Stimulated activated naive CD8-positive, alpha-beta T cell treated with anti-CD3 and anti-CD28 coated beads, Interleukin-15, Interleukin-2, amounts not matched to agents 100 U/mL and 50 U/mL, for 24 hours (primary cell): Measurements from ENCODE around the gene AK8.
"Not testable (repeated sequence)": the region's sequence is repeated elsewhere in the genome, so short reads cannot be mapped to it uniquely, and the experiment has no call there.

Source experiments
- ATAC-seq: fragments of 150-1000 bp; cut with Tn5 transposase; one replicate; pipeline ENCODE4 v1.10.0; 2021
- DNase-seq: peaks from one replicate; pipeline ENCODE4 v3.0.0; 2021

The AK8 gene

DNA sequence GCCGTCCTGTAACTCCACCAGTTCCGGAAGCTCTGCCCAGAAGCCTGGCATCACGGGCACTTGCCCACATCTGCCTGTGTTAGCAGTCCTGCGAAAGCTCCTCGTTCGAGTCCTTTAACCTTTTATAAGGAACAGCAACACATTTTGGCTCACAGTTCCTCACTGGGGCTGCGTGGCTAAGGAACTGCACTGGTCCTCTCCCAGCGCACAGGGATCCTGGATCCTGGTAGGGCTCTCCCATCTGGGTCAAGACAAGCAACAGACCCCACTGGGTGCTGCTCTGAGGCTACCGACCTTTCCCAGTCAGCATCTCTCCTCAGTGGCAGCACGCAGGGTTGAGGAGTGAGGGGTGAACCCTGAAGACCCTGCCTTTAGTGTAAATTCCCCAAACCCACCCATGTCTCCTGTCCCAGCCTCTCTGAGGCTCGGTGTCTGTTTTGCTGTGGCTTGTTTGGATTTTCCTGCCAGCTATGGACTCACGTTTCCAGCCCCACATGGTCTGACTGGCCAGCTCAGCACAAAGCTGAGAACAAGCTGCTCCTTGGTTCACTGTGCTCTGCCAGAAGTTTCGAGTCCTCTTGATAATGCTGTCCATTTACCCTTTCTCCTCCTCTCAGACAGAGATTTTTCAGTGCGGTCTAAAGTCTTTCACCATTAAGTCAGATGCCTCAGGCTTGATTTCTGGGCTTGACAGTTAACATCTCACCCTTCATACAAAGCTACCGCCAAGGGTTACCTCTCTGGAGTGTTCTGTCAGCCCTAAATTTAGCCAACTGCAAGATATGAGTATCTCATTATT is 80.0 kb downstream of the AK8 start:
- no peak for ATAC-seq
- DNase-seq, result no peak

DNA sequence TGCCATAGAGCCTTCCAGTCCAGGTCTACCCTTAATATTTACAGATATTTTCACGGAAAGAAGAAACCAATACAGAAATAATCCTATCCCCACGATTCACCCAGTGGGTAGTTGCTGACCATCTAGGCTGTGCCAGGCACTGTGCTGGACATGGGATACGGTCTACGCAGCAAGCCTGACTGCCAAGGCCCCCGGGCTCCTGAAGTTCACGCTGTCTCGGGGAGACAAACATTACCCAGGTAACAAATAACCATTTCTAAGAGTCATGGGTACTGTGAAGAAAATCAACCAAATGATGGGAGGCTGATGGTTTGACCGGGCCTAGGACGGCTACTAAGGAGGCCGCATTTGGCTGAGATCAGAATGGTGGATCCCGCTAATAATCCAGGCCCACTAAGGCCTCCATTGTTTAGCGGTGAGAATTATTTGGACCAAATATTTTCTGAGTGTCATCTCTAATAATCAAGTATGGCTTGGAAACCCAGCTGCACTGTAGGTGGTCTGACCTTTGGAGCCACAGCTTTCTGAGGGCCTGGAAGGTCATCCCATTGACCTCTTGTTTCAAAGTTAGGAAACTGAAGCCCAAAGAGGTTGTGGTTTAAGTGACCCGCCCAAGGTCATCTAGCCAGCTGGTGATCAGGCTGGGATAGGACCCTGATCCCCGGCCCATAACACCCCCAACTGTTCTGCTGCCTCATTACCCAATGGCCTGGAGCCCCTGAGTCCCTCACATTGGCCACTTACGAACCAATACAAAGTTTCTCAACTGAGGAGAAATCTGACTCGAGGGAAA is 82.4 kb downstream of the AK8 start:
- DNase-seq (no peak), ATAC-seq (no peak)

DNA sequence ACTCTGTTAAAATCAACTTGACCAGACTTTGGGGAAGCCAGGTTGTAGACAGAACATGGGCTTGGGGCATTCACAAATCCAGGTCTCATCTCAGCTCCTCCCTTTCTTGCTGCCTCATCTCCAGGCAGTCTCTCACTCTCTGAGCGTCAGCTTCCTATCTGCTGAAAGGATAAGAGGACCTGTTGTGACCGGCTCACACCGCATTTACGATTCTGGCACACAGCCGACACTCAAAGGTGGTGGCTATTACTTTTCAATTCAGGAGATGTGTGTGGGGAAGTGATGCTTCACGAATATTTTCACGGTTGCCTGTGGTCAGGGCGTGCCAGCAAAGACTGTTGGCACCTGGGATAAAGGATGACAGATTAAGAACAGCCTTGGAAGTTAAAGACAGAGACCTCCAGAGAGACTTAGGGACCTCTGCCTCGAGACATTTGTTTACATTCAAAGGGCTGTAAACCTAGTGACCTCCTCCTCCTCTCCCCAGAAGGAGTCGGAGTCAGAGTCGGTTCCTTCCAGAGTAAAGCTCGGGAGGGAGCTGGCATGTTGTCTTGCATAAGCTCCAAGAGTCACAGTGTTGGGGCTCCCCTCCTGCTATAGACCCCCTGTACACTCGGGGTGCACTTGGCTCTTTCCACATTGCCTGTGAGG is 83.2 kb downstream of the AK8 start:
- ATAC-seq (no peak), DNase-seq (no peak)

DNA sequence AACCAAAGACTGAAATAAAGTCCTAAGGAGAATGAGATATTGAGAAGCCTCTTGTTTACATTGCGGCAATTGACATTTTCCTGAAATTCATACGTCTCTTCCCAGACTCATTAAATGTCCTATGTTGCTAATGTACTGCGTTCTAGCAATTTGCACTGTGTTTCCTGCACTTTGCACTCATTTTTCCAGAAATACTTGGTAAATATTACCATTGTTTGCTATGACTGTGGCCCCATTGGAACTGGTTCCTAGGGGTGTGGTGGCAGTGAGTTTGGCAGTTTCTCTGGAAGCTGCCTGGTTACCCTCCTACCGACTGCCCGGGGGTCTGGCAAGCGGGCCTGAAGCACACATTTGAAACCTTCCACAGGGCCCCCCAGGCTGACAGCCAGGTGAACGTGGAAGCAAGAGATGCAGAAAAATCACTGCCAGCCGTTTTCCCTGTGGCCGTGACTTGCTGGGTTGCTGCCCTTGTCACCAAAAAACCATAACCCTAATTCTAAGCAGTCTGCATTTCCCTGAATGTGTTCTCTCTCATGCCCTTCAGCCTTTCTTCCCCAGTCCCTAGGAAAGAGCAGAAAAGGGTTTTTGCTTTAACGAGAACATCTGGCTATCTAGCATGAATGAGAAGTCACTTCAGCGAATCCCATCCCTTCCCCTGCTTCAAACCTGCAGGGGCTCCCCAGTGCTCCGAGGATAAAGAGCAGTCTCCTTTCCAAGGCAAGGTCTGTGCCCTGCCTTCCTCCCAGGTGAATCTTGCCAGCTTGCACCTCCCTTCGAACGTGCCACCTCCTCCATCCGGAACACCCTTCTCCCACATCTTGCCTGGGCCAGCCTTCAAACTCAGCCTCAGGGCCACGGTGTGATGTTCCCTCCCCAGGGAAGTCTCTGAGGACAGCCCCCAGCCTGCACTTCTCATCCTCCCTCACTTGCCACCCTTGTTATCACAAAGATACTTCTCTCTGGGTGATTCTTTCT is 84.2 kb downstream of the AK8 start:
- ATAC-seq (no peak), DNase-seq (no peak)

DNA sequence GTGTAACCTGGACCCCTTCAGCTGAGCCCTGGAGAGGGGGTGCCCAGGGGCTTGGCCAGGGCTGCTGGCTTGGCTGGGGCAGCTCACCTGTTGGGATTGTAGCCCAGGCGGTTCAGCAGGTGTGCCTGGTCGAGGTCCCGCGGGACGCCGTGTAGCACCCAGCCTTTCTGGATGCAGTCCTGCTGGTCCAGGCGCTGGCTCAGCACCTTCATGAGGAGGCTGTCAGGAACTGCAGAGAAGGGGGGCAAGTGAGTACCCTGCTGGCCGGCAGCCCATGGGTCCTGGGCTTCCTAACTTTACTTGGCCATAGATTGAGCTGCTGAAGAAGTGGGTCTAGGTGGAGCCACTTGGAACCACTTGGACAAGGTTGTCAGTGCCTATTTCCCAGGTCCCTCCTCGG is 85.5 kb downstream of the AK8 start:
- ATAC-seq, result no peak
- no peak for DNase-seq

DNA sequence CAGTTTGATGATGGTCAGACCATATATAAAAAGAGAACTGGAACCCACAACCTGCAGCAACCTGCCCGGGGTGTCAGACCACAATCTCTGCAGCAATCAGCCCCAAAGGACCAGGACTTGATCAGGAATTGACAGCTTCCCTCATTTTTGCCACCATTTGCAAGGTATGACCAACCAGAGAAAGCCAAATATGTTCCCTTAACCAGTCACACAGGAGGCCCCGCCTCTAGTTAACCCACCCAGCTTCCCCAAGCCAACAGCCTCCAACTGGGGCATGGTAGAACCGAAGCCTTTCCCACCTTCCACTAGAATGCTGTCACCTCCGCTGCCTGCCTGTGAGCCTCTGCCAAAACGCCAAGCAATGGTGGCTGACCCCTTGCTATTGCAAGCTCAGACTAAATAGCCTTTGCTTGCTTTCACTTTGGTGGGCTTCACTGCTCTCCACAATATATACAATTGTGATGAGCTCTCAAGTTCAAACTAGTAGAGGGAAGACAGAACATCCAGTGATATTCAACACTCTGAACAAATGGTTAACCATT is 86.3 kb downstream of the AK8 start:
- no peak for DNase-seq
- ATAC-seq, result no peak

DNA sequence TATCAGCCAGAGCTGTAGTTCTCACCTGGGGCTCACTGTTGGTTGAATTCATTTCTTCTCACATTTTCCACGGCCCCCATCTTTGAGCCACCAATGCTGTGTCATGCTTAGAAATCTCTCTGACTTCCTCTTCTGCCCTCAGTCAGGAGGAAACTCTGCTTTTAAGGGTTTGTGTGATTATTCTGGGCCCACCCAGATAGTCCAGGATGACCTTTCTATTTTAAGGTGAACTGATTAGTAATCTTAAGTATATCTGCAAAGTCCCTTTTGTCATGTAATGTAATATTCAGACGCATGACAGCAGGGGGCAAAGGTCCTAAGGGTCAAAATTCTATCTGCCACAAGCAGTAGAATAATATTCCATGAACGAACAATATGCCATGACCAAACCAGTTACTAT is 88.4 kb downstream of the AK8 start:
- DNase-seq (no peak), ATAC-seq (peak; percentile 65)

DNA sequence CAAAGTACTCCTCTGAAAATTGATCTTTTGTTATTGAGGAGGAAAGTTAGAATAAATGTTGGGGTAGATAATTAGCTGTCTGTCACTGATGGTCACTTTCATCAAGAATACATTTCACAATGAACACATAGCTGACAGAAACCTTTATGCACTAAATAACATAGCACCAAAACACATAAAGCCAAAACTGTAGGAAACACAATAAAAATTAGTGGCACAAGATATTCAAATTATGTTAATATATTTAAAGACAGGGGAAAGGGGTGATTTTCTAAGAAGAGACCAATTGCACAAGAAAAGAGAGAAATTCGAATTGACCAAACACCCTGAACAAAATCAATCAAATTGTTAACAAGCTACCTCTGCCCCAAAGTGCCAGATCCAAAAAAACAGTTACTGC is 89.7 kb downstream of the AK8 start:
- no peak for DNase-seq

DNA sequence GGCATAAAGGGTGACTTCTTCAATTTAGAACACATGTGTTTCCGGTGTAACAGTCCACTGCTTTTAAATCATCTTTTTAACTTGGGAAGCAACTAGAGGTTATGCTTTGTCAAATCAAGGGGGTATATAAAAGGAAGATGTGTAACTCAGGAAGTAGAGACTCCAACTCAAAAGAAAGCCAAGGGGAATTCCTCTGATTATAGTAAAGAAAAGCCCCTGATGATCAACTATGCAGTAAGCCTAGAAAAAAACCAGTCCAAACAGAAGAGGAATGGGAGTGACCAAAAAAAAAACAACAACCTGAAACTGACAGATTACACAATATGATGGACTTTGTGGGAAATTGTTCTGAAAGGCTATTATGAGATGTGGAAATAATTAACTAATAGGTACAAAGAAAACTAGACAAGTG is 90.3 kb downstream of the AK8 start:
- no peak for ATAC-seq
- no peak for DNase-seq

More for the DNA sequence above, 89.7 kb downstream of the AK8 start:
- ATAC-seq, result no peak

DNA sequence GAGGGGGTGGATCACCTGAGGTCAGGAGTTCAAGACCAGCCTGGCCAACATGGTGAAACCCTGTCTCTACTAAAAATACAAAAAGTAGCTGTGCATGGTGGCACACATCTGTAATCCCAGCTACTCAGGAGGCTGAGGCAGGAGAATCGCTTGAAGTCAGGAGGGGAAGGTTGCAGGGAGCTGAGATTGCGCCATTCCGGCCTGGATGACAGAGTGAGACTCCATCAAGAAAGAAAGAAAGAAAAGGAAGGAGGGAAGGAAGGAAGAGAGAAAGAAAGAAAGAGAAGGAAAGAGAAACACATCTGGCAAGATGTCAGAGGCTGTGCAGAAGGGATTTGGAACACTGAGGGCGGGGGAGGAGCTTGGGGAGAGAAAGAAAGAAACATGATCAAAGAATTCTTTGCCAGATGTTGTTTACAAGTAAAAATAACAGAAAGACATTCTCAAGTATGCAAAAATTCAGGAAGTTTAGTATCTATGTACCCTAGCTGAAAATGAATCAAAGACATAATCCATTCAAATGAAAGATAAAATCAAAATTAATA is 93.7 kb downstream of the AK8 start:
- no peak for ATAC-seq
- DNase-seq, result no peak

DNA sequence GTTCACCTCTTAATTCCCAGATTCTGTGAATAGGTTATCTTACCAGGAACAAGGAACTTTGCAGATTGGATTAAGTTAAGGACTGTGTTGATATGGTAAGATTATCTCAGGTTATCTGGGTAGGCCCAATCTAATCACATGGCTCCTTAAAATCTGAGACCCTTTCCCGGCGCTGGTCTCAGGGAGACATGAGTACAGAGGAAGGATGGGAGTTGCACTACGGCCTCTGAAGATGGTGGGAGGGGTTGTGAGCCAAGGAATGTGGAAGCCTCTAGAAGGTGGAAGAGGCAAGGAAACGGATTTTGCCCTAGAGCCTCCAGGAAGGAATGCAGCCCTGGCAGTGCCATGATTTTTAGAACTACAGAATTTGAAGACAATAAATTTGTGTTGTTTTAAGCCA is 95.1 kb downstream of the AK8 start:
- ATAC-seq (no peak), DNase-seq (no peak)

DNA sequence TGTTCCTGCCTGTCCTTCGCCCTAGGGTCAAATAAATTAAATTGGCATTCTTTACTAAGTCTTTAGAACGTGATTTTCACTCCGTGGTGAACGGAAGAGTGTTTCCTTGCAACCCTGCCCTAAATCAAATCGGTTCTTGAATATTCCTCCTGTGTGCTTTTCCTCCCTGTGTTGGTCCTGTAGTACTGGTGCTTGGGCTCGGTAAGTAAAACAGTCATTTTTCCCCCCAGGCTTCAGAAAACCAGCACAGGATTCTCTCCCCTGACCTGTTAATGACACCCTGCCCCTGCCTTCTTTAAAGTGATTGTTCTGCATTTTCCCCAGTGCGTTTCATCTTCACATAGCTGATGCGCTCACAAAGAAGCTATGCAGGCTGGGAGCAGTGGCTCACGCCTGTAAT is 96.0 kb downstream of the AK8 start:
- DNase-seq, result no peak
- no peak for ATAC-seq

DNA sequence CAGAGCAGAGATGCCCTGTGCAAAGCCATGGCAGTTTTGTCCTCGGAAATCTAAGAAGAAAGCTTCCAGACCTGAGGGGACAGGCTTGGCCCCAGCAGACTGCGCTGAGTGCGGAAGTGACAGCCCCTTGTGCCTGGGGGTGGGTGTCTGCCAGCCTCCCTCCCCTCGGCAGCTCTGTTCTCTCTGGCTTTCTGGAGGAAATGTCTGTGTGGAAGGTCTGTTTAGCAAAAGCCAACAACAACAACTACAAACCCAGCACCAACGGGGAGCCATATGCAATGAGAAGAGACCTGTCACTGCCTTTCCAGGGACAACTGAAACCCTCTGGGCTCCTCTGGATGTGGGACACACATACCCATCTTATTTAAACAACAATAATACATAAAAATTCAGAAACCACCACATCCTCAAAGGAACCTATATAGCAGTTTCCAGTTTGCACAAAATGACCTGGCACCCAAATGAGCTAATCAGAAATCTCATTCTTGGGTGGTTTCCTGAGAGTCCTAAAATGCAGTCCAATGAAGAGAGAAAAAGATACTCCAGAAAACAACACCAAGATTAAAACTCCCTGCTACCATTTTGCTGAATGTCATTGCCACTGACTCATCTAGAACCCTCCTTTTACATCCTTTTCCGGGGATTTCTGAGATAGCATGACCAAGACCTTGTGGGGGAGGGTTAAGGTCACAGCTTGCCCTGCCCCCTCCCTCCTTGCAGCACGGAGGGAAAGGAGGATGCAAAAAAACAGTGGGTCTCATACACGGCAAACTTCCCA is 97.7 kb downstream of the AK8 start:
- DNase-seq (peak; percentile 22), ATAC-seq (peak; percentile 66)

DNA sequence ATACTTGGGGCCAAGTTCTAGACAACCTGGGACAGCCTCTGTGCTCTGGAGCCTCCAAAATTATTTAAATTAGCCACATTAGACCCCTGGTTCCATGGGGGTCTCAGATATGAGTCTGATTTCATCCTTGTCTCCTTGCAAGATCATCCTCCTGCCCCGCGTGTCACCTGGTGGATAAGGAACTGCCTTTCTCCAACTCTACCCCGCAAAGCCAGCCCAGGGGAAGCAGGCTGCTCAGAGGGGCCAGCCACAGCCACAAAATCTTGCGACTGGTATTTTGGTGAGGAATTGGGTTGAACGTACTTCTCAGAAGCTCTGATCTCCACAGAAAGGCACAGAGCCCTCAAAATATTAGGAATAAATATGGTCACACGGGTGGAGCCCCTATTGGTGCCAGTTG is 101.2 kb downstream of the AK8 start:
- no peak for ATAC-seq
- DNase-seq, result no peak

DNA sequence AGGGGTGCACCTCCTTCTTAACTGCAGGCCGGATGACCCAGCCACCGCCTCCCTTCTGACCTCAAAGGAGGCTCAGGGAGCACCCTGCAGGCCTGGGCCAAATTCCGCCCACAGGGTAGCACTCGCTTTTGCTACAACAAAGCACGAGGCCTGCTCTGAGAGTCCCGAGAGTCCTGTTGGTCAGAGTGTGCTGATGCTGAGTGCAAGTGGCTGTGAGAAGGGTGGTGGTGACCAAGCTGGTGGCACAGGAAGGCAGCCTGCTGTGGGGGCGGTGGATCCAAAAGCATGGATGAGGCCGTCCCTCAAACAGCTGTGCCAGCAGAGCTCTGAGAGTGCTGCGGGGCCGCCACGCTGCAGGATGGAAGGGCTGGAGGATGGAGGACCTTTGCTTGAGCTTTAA is 101.8 kb downstream of the AK8 start:
- no peak for ATAC-seq

DNA sequence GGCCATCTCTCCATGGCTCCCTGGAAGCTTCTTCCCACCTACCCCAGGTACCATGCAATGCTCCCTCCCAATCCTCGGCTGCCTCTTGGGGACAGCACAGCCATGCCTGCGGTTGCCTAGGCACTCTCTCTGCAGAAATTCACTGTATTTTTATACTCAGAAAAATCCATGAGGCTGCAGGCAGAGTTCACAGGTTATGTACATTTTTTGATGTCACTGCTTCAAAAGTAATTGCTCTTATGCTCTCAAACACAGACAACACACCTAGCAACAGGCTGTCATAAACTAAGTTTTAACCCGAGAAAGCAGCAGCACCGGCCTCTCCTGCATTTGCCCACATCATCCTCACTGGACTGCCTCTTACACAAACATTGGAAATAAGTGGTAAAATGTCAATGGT is 102.4 kb downstream of the AK8 start:
- ATAC-seq (no peak), DNase-seq (no peak)

More for the DNA sequence above, 101.8 kb downstream of the AK8 start:
- no peak for DNase-seq

DNA sequence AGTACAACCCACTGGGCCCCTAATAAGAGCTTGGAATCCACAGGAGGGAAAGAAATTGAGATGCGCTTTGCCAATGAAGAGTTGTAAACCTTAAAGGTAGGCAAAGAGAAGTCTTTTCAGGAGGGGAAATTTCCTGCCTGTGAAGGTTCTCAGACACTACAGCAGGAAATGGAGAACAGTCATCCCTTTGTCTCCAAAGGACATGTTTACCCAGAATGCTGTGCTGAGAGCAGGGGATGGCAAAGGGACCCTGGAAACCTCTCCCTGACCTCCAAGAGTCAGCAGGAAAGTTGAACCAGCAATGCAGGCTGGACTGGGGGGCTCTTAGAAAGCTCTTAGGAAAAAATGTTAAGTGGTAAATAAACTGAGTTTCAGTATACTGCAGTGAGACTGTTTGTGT is 103.2 kb downstream of the AK8 start:
- DNase-seq (no peak), ATAC-seq (no peak)

DNA sequence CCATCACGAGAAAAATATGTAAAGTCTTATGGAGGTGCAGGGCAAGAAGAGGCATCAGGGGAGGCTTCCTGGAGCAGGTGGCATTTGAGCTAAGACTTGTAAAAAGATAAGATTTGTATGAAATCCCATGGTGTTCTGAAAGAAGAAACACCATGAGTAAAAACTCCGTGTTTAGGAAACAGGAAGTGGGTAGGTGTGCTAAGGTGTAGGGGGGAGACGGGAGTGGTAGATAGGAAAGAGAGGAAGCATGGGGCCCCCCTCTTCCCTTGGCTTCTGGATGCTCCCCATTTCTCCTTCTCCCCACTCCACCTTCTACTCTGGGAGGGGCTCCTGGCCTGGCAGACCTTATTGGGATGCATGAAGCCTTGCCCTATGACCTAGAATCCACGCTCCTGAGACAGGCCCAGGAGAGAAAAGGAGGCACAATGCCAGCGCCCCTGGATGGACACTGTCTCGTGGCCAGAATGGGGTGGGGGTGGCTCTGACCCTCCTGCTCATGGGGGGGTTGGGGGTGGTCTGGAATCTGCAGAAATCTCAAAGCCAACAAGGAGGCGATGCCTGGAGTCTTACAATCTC is 104.2 kb downstream of the AK8 start:
- no peak for DNase-seq
- no peak for ATAC-seq

DNA sequence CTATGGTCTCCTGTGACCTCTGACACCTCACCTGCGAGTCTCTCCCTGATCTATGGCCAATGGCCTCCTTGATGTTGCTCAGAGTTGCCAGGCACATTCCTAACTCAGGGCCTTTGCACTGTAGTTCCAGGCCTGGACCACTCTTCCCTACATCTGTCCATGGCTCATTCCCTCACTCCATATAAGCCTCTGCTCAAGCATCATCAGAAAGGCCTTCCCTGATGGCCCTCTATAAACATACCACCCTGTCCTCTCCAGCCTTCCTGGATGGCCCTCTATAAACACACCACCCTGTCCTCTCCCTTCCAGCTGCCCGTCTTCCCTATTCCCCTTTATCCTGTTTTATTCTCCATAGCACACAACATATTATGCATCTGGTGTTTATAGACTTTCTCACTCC is 105.0 kb downstream of the AK8 start:
- DNase-seq (no peak), ATAC-seq (no peak)

DNA sequence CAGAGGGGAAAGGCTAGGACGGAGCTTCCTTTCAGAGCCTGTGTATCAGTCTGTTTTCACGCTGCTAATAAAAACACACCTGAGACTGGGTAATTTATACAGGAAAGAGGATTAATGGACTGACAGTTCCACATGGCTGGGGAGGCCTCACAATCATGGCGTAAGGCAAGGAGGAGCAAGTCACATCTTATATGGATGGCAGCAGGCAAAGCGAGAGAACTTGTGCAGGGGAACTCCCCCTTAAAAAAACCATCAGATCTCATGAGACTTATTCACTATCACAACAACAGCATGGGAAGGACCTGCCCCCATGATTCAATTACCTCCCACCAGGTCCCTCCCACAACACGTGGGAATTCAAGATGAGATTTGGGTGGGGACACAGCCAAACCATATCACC is 106.3 kb downstream of the AK8 start:
- ATAC-seq, DNase-seq: not testable (repeated sequence)
